ENCODE measurements around the gene ZNF407. TPM values are rescaled to one million over a fixed set of nuclear protein-coding genes. Genes with fewer than 3 reads are reported as not detected.

Gene ZNF407
- total and polyA plus RNA-seq, 2 experiments from 2014 or later = 2.1 to 10.4 TPM

DNA sequence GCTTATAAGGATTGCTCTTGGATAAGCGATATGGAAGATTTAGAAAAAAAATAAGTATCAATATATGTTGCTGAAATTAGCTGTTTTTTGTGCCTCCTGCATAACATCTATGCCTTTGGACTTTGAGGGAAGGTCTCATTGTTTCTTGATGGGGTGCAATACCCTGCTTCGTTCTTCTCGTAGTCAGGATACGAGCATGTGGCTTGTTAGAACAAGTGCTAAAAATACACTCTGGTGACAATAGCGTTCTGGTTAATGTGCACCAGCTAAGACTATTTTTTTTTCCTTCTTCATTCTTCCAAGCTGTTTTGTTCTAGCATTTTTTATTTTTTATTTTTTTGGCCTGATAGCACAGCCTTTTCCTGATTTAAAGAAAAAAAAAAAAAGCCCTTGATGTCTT is 97.5 kb downstream of the ZNF407 start (continued):
- TF ChIP-seq, protein P1, sequence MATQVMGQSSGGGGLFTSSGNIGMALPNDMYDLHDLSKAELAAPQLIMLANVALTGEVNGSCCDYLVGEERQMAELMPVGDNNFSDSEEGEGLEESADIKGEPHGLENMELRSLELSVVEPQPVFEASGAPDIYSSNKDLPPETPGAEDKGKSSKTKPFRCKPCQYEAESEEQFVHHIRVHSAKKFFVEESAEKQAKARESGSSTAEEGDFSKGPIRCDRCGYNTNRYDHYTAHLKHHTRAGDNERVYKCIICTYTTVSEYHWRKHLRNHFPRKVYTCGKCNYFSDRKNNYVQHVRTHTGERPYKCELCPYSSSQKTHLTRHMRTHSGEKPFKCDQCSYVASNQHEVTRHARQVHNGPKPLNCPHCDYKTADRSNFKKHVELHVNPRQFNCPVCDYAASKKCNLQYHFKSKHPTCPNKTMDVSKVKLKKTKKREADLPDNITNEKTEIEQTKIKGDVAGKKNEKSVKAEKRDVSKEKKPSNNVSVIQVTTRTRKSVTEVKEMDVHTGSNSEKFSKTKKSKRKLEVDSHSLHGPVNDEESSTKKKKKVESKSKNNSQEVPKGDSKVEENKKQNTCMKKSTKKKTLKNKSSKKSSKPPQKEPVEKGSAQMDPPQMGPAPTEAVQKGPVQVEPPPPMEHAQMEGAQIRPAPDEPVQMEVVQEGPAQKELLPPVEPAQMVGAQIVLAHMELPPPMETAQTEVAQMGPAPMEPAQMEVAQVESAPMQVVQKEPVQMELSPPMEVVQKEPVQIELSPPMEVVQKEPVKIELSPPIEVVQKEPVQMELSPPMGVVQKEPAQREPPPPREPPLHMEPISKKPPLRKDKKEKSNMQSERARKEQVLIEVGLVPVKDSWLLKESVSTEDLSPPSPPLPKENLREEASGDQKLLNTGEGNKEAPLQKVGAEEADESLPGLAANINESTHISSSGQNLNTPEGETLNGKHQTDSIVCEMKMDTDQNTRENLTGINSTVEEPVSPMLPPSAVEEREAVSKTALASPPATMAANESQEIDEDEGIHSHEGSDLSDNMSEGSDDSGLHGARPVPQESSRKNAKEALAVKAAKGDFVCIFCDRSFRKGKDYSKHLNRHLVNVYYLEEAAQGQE (IDR thresholded peaks at IDR 0.05; ENCODE audit: unreplicated experiment) = no peak
- TF ChIP-seq JUNB (IDR thresholded peaks at IDR 0.05; ENCODE audit: unreplicated experiment) = no peak
- TF ChIP-seq POLR2AphosphoS5 (IDR thresholded peaks at IDR 0.05; ENCODE audit: low read depth) = no peak
- TF ChIP-seq, protein P2, sequence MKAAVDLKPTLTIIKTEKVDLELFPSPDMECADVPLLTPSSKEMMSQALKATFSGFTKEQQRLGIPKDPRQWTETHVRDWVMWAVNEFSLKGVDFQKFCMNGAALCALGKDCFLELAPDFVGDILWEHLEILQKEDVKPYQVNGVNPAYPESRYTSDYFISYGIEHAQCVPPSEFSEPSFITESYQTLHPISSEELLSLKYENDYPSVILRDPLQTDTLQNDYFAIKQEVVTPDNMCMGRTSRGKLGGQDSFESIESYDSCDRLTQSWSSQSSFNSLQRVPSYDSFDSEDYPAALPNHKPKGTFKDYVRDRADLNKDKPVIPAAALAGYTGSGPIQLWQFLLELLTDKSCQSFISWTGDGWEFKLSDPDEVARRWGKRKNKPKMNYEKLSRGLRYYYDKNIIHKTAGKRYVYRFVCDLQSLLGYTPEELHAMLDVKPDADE (IDR thresholded peaks at IDR 0.05) = no peak
- TF ChIP-seq STAT1 (IDR thresholded peaks at IDR 0.05; ENCODE audit: unreplicated experiment) = no peak
- no peak for TF ChIP-seq EZH2phosphoT487 (IDR thresholded peaks at IDR 0.05; ENCODE audit: unreplicated experiment)
- no peak for TF ChIP-seq ZNF114 (CRISPR knock-in tag; IDR thresholded peaks at IDR 0.05)

DNA sequence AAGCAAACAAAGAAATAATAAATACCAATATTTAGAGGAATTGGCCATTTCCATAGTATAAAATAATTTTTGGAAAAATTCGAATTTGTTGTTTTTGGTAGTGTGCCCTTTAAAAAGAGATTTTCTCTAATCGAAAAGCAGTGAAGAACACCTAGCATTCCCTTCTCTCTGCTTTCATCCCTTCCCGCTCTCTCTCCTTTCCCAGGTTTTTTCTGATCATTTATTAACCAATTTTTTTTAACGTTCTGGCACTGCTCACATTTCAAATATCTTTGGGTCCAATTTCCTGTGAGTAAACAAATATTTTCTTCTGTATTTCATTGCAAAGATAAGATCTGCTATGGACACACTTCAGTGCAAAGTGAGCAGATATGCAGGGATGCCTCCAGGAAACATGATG is 101.2 kb downstream of the ZNF407 start:
- Histone ChIP-seq H2AFZ (no peak overlapping the region), H3K79me2 (replicated peaks; ENCODE audit: insufficient read depth) (no peaks in the 10 kb centered on the region), H3F3A (replicated peaks; ENCODE audit: low read depth) (no peaks in the 10 kb centered on the region), H3K36me3 (ENCODE audit: insufficient read depth) (no peaks in the 10 kb centered on the region), H3K4me1 (ENCODE audit: insufficient read depth) (peaks cover 6% of the 10 kb centered on the region), H3K4me3 (no peak overlapping the region), H4K20me1 (replicated peaks; ENCODE audit: insufficient read depth) (no peaks in the 10 kb centered on the region), H3K27ac (ENCODE audit: low read depth) (no peak overlapping the region), H3K27me3 (ENCODE audit: insufficient read depth) (no peaks in the 10 kb centered on the region), H3K4me2 (no peak overlapping the region), H3K9me2 (ENCODE audit: insufficient read depth) (no peaks in the 10 kb centered on the region)
- no peaks in the 10 kb centered on the region for H3K36me3 Mint-ChIP-seq (ENCODE audit: low read depth)
- ATAC-seq = no peak
- H3K27me3 Mint-ChIP-seq (ENCODE audit: insufficient read depth, low read depth, poor library complexity) = peaks cover 2% of the 10 kb centered on the region
- peaks cover 8% of the 10 kb centered on the region for H3K4me1 Mint-ChIP-seq
- H3K27ac Mint-ChIP-seq = no peak overlapping the region
- DNase-seq (ENCODE audit: low spot score) = no peak
- H3K4me3 Mint-ChIP-seq = no peak overlapping the region
- no peaks in the 10 kb centered on the region for H3K9me3 Mint-ChIP-seq
- TF ChIP-seq JUNB (IDR thresholded peaks at IDR 0.05; ENCODE audit: unreplicated experiment) (no peak), STAT1 (IDR thresholded peaks at IDR 0.05; ENCODE audit: unreplicated experiment) (no peak)
- TF ChIP-seq, protein P1 (IDR thresholded peaks at IDR 0.05; ENCODE audit: unreplicated experiment) = no peak
- TF ChIP-seq, protein P3, sequence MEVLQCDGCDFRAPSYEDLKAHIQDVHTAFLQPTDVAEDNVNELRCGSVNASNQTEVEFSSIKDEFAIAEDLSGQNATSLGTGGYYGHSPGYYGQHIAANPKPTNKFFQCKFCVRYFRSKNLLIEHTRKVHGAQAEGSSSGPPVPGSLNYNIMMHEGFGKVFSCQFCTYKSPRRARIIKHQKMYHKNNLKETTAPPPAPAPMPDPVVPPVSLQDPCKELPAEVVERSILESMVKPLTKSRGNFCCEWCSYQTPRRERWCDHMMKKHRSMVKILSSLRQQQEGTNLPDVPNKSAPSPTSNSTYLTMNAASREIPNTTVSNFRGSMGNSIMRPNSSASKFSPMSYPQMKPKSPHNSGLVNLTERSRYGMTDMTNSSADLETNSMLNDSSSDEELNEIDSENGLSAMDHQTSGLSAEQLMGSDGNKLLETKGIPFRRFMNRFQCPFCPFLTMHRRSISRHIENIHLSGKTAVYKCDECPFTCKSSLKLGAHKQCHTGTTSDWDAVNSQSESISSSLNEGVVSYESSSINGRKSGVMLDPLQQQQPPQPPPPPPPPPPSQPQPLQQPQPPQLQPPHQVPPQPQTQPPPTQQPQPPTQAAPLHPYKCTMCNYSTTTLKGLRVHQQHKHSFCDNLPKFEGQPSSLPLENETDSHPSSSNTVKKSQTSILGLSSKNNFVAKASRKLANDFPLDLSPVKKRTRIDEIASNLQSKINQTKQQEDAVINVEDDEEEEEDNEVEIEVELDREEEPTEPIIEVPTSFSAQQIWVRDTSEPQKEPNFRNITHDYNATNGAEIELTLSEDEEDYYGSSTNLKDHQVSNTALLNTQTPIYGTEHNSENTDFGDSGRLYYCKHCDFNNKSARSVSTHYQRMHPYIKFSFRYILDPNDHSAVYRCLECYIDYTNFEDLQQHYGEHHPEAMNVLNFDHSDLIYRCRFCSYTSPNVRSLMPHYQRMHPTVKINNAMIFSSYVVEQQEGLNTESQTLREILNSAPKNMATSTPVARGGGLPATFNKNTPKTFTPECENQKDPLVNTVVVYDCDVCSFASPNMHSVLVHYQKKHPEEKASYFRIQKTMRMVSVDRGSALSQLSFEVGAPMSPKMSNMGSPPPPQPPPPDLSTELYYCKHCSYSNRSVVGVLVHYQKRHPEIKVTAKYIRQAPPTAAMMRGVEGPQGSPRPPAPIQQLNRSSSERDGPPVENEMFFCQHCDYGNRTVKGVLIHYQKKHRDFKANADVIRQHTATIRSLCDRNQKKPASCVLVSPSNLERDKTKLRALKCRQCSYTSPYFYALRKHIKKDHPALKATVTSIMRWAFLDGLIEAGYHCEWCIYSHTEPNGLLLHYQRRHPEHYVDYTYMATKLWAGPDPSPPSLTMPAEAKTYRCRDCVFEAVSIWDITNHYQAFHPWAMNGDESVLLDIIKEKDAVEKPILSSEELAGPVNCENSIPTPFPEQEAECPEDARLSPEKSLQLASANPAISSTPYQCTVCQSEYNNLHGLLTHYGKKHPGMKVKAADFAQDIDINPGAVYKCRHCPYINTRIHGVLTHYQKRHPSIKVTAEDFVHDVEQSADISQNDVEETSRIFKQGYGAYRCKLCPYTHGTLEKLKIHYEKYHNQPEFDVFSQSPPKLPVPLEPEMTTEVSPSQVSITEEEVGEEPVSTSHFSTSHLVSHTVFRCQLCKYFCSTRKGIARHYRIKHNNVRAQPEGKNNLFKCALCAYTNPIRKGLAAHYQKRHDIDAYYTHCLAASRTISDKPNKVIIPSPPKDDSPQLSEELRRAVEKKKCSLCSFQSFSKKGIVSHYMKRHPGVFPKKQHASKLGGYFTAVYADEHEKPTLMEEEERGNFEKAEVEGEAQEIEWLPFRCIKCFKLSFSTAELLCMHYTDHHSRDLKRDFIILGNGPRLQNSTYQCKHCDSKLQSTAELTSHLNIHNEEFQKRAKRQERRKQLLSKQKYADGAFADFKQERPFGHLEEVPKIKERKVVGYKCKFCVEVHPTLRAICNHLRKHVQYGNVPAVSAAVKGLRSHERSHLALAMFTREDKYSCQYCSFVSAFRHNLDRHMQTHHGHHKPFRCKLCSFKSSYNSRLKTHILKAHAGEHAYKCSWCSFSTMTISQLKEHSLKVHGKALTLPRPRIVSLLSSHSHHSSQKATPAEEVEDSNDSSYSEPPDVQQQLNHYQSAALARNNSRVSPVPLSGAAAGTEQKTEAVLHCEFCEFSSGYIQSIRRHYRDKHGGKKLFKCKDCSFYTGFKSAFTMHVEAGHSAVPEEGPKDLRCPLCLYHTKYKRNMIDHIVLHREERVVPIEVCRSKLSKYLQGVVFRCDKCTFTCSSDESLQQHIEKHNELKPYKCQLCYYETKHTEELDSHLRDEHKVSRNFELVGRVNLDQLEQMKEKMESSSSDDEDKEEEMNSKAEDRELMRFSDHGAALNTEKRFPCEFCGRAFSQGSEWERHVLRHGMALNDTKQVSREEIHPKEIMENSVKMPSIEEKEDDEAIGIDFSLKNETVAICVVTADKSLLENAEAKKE (CRISPR knock-in tag; IDR thresholded peaks at IDR 0.05) = no peak
